ENCODE results near the gene ANKRD13A.

GRCh38 chr12:109996483-109996853 lies 2.8 kb upstream of the ANKRD13A start:
- TF ChIP-seq CTCF (IDR thresholded peaks at IDR 0.05) (no peak), POLR2A (IDR thresholded peaks at IDR 0.05) (no peak), POLR2AphosphoS5 (IDR thresholded peaks at IDR 0.05) (no peak)

All from breast epithelium (tissue), 3 donors.